GM21717 (cell line): ENCODE results near the gene MADD.
"Not testable (repeated sequence)": the region's sequence is repeated elsewhere in the genome, so short reads cannot be mapped to it uniquely, and the experiment has no call there.

Experiments
- ATAC-seq: cut with Tn5 transposase; IDR thresholded peaks from one replicate; pipeline ENCODE4 v1.9.1; 2021; ENCODE audit warnings: mild to moderate bottlenecking, moderate library complexity; ENCODE audit not compliant: unreplicated experiment

Gene MADD

DNA sequence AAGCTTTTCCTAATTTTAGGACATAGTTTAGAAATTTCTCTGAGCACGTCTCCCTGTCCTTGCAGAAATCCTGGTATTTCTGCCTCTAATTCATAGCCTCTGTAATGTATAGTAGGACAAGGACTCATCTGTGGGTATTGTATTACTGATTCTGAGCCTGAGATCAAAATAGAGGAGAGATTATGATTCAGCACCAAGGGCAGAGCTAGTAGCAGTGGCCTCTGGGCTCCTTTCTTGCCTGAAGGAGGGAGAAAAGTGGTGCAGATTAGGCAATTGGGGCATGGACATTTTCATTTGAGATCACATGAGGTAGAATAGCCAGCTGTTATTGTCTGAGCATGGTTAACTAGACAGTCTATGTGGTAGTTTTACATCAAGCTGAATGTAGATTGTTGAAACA, 2.8 kb downstream of the MADD start:
- ATAC-seq: no peak

DNA sequence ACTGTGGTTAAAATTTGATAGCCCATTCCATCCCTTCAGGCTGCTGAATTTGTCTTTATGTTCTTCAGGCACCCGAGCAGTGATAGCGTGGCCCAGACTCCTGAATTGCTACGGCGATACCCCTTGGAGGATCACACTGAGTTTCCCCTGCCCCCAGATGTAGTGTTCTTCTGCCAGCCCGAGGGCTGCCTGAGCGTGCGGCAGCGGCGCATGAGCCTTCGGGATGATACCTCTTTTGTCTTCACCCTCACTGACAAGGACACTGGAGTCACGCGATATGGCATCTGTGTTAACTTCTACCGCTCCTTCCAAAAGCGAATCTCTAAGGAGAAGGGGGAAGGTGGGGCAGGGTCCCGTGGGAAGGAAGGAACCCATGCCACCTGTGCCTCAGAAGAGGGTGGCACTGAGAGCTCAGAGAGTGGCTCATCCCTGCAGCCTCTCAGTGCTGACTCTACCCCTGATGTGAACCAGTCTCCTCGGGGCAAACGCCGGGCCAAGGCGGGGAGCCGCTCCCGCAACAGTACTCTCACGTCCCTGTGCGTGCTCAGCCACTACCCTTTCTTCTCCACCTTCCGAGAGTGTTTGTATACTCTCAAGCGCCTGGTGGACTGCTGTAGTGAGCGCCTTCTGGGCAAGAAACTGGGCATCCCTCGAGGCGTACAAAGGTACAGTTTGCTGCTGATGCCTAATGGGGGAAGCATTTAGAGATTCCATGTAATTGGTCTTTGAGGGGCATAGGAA, 4.7 kb downstream of the MADD start:
- ATAC-seq: no peak

DNA sequence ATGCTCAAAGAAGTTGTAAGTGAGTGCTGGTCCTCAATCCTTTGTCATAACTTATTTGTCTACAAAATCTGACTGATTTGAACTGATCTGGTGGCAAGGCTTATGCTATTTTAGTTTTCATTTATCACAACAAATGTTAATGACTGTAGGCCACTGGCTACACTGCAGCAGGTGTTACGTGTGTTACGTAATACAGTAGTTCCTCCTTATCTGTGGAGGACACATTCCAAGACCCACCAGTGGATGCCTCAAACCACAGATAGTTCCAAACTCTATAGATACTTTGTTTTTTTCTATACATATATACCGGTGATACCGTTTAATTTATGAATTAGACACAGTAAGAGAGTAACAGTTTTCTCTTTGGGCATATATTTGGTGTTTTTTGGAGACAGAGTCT, 7.0 kb downstream of the MADD start:
- no peak for ATAC-seq

DNA sequence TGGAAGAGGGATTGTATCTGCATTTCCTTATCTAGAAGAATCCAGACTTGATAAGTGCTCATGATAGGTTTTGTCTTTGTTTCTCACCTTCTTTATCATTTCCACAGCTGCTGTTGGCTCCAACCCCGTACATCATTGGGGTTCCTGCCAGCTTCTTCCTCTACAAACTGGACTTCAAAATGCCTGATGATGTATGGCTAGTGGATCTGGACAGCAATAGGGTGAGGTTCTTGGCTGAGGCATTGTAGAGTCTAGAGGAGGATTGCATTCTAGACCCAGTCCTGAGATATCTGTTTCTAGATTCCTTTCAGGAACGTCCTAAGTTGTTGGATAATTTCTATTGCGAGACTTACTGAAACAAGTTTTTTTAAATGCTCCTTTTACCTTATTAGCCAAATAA, 8.1 kb downstream of the MADD start:
- ATAC-seq: no peak

DNA sequence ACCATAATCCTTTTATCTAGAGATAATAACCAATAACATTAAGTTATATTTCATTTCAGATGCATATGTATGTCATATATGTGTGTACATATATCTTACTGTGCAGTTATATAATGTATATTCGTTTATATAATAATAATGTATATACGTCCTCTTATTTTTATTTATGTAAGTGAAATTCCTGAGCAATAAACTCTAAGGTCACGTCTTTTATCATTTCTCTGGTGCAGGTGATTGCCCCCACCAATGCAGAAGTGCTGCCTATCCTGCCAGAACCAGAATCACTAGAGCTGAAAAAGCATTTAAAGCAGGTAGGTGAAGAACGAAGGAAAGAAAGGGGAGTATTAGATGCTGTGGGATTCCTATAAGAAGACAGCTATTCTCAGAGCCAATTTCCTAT, 8.8 kb downstream of the MADD start:
- ATAC-seq: no peak

DNA sequence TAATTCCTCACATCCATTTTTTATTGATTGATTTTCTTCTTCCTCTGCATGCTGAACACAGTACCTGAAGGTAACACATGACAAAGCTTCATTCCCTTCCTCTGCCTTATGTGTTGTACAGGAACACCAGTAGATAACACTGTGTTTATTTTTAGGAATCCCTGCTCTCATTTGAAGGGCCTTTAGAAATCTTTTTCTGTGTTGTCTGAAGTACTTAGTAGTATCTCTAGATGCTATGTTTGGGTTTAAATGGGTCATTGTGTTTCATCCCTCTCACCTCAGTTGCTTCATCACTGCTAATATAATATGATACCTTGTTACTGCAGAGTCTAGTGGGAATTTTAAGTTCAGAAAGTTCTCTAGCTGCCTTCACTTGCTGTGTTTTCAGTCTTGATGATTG, 10.2 kb downstream of the MADD start:
- ATAC-seq: no peak

DNA sequence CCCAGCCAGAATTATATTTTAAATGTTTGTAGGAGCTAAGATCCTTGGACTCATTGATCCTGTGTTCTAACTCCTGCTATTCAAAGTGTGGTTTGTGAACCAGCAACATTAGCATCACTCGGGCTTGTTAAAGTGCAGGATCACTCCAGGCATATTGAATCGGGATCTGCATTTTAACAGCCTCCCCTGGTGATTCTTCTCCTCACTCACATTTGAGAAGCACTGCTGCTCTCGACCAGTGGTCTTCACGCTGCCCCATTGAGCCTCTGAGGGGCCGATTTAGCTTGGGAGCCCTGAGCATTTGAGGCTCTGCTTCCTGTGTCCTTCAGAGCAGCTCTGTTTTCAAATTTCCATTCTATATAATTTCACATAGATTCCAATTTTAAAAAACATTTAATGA, 10.9 kb downstream of the MADD start:
- ATAC-seq: no peak

DNA sequence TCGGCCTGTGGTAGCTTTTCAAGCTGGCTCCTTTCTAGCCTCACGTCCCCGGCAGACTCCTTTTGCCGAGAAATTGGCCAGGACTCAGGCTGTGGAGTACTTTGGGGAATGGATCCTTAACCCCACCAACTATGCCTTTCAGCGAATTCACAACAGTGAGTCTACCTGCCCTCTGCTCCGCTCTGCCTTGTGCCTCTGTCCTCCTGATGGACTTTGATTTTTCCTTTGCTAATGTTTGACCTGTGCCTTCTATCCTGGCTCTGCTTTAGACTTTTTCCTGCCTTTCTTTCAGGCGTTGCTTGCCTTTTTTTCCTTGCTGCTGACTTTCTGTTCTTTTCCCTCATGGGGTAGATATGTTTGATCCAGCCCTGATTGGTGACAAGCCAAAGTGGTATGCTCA, 12.5 kb downstream of the MADD start:
- no peak for ATAC-seq

DNA sequence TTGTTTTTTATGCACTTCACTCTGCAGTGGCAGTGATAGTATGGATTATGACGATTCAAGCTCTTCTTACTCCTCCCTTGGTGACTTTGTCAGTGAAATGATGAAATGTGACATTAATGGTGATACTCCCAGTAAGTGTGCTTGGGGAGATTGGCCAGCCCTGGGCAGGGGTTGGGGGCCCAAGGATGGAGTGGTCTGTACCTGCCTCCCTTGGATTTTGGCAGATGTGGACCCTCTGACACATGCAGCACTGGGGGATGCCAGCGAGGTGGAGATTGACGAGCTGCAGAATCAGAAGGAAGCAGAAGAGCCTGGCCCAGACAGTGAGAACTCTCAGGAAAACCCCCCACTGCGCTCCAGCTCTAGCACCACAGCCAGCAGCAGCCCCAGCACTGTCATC, 14.2 kb downstream of the MADD start:
- ATAC-seq: no peak

DNA sequence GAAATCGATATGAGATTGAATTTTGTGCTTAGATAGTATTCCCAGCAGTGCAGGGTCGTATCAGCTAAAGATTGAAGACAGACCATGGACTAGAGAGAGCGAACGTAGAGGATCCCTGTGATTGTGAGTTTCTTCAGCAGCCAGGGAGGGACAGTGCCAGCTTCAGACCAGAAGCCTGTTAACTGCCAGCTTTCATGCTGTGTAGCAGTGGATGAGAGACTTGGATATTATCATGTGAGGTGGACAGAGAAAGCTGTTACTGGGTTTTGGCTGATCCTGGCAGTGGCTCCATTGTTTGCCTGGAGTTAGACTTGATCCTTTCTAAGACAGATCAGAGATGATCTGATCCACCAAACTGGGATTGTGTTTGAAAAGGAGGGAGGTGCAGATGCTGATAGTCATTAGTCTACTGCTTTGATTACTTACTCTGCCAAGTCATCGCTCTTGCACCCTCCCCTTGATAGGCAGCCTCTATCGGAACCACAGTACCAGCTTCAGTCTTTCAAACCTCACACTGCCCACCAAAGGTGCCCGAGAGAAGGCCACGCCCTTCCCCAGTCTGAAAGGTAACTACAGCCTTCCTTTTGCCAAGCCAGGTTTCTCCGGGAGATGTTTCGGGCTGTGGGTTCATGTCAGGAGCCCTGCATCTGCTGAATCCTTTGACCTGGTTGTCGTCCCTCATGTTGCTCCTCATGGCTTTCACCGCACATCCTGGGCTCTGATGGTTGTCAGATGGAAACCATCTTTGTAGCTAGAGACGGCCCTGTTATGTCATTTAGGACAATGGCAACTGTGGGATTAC, 16.2 kb downstream of the MADD start:
- ATAC-seq: no peak

DNA sequence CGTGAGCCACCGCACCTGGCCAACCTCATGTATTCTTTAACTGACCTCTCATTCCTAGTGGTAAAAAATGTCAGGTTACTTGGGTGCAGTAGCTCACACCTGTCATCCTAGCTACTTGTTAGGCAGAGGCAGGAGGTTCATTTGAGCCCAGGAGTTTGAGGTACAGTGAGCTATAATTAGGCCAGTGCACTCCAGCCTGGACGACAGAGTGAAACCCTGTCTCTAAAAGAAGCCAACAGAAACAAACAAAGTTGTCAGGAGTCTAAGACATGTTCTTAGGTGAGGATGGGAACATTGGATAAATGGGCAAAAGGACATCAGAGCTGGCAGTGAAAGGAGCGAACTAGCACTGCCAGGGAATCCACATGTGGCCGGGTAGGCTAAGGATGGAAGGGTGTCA, 18.1 kb downstream of the MADD start:
- no peak for ATAC-seq

DNA sequence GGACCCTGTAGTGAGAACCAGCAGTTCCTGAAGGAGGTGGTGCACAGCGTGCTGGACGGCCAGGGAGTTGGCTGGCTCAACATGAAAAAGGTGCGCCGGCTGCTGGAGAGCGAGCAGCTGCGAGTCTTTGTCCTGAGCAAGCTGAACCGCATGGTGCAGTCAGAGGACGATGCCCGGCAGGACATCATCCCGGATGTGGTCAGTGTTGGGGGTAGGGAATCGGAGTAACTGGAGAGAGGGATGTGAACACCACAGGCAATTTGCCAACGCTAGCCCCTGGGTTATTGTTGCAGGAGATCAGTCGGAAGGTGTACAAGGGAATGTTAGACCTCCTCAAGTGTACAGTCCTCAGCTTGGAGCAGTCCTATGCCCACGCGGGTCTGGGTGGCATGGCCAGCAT, 19.9 kb downstream of the MADD start:
- ATAC-seq: no peak

DNA sequence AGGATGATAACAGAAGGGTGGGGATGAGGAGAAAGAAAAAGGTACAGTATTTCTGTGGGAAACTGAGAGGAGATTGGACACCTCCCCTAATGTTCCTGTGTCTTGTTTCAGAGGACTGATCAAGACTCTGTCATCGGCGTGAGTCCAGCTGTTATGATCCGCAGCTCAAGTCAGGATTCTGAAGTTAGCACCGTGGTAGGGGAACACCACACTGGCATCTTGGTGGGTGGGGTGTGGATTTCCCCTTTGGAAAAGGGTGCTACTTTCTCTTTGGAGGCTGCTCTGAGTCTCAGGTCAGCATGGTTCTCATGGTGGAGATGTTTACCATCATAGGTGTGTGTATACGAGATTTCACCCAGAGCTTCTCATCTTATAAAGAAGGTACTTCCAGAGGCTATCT, 25.5 kb downstream of the MADD start:
- ATAC-seq: no peak

DNA sequence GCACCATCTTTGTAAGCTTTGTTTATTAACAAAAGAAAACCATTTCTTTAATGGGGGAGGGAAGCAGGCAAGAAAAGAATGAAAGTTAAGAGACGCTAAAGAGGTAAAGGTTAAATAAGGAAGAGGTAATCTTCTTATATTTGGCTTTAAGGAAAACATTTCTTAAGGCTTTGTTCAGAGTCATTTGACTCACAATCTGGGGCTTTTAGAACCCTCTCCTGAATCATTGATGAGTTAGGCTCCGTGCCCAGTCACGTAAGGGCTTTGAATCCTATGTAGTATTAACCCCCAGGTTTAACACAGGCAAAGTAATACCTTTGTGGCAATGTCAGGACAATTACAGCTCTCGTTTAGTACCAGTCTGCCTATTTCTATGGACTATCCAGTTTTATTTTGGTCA, 26.1 kb downstream of the MADD start:
- no peak for ATAC-seq

DNA sequence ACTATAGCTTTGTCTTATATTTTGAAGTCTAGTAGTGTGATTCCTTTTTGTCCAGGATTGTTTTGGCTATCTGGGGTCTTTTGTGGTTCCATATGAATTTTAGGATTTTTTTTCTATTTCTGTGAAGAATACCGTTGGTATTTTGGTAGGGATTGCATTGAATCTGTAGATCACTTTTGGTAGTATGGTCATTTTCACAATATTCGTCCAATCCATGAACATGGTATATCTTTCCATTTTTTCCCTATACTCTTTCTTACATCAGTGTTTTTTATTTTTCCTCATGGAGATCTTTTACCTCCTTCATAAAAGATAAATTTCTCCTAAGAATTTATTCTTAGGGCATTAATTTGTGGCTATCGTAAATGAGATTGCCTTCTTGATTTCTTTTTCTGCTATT, 29.1 kb downstream of the MADD start:
- ATAC-seq: no peak

DNA sequence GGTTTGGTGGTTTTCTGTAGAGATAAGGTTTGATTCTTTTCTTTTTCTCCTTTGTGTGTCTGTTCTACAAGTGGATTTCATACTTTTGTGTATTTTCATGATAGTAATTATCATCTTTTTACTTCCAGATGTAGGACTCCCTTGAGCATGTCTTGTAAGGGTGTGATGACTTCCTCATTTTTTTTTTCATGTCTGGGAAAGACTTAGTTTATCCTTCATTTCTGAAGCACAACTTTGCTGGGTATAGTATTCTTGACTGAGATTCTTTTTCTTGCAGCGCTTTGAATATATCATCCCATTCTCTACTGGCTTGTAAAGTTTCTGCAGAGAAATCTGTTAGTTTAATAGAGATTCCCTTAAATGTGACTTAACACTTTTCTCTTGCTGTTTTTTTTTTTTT, 32.9 kb downstream of the MADD start:
- ATAC-seq: no peak

DNA sequence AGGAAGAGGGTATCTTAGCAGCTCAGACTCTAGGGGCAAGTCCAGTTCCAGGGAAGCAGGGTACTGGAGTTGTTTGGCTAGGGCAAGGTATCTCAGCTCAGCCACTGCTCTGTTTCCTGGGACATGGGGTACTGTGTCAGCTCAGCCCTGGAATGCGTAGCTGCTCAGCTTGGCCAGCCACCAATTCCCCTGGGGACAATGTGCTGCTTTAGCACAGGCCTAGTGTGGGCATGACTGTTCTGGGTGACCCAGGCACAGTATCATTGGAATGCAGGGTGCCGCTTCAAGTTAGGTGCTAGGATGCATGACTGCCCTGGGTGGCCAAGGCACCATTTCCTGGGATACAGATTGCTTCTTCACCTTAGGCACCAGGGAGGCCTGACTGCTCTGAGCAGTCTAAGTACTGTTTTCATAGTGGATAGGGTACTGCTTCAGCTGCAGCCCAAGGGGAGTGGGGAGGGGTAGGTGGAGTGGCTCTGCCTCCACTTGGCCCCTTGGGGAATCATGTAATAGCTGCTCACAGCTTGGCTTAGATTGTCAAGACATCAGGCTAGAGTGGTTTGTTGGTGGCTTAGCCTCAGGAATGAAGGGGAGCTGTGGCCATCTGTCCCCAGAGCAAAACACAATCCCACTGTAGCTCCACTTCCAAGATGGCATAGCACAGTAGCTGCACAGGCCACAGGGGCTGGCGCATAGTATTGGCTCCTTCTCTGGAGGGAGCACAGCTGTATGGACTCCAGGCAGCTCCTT, 36.0 kb downstream of the MADD start:
- no peak for ATAC-seq

DNA sequence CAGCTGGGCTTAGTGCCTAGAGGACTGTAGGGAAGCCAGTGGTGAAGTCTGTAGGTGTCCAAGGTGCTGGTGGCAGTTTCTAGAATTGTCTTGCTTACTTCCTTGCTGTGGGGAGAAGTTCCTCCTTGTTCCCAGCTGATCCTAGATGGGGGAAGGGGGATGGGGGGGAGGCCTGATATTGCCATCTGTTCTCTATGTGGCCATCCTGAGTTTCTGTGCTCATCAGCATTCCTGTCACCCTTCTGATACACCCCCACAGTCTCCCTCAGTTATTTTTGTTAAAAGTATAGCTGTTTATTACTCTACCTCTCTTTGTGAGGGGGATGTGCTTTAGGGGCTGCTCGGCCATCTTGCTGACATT, 36.5 kb downstream of the MADD start:
- ATAC-seq: no peak

DNA sequence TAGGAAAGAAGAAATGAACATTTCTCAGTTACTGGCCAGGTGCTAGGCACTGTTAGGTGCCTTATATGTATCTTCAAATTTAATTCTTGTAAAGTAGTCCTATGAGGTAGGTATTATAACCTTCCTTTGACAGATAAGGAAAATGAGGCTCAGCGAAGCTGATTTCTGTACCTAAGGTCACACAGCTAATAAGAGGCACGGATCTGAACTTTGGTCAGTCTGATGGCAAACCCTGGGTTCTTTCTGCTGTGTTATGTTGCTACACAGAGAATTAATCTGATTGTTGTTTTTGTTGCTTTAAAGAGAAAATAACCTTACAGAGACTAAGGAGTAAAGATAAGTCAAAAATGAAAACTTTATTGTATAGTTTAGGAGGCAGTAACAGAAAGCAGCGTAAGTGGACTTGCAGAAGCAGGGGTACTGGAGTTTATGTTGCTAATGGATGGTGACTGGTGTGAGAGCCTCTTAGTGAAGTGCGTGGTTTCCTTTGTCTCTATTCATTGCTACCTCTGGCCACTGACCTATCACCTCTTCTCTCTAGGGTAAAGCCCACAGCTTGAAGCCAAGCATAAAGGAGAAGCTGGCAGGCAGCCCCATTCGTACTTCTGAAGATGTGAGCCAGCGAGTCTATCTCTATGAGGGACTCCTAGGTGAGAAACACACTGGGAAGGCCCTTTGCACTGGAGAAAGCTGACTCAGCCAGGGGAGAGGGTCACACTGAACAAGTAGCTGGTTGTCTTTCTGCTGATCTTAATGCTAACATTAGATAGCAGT, 38.3 kb downstream of the MADD start:
- no peak for ATAC-seq

DNA sequence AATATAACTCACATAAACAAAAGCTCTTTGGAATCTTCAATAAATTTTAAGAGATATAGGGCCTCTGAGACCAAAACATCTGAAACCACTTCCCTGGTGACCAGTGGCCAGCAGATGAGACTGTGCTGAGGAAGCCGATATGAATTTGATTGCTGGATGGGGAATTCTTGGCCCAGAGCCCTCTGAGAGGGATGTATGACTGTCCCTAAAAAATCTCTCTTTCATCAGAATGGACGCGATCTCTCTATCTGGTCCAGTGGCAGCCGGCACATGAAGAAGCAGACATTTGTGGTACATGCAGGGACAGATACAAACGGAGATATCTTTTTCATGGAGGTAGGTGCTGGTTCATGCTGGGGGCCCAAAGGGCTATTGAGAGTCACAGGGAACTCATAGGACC, 45.1 kb downstream of the MADD start:
- no peak for ATAC-seq

DNA sequence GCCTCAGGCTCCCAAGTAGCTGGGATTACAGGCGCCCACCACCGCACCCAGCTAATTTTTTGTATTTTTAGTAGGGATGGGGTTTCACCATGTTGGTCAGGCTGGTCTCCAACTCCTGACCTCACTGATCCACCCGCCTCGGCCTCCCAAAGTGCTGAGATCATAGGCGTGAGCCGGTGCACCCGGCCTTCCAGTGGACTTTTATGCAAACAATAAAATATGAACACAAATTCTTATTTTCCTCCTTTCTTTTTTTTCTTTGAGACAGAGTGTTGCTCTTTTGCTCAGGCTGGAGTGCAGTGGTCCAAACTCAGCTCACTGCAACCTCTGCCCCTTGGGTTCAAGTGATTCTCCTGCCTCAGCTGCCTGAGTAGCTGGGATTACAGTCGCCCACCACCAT, 46.6 kb downstream of the MADD start:
- ATAC-seq: not testable (repeated sequence)
